H1 (cell line): ENCODE data around the gene RAD18. TPM values are rescaled to one million over a fixed set of nuclear protein-coding genes. Genes with fewer than 3 reads are reported as not detected.

Experiments used
- CTCF ChIA-PET: fragments of 300-600 bp; sonication (Branson Sonifier 250); formaldehyde crosslinking; loops from one replicate; lab custom pipeline; 2021; ENCODE audit not compliant: partially characterized antibody; lab: Charles Lee
- POLR2A ChIA-PET: fragments of 300-600 bp; sonication (Branson Sonifier 250); formaldehyde crosslinking; loops from one replicate; lab custom pipeline; 2021; ENCODE audit warnings: inconsistent platforms; ENCODE audit not compliant: partially characterized antibody; lab: Charles Lee
- DNase-seq, 2 experiments: peaks; one replicate each; pipeline versions ENCODE4 v3.0.0 to v3.0.0-alpha.2; 2010 to 2022; ENCODE audit warnings: low spot score in 2 of 2, low read depth in 1 of 2, mixed read lengths in 1 of 2
- FAIRE-seq: peaks from 2 replicates; lab custom pipeline; 2011; peaks lifted over from hg19 to GRCh38; lab: Jason Lieb, UNC
- H2AFZ ChIP-seq: 2 replicates; pipeline ENCODE4 v1.8.1; 2012; ENCODE audit warnings: low read length, inconsistent platforms
- H2AK5ac ChIP-seq: 2 replicates; pipeline ENCODE4 v1.6.1; 2013; ENCODE audit warnings: low read depth, low read length
- H2BK120ac ChIP-seq: replicated peaks from 2 replicates; pipeline ENCODE3; 2013; ENCODE audit warnings: low read depth, low read length, inconsistent platforms
- H2BK12ac ChIP-seq: 2 replicates; pipeline ENCODE4 v1.6.1; 2013; ENCODE audit warnings: low read depth, low read length
- H2BK15ac ChIP-seq: 2 replicates; pipeline ENCODE4 v1.6.1; 2013; ENCODE audit warnings: low read length
- H2BK20ac ChIP-seq: 2 replicates; pipeline ENCODE4 v1.6.1; 2013; ENCODE audit warnings: low read length
- H2BK5ac ChIP-seq: 2 replicates; pipeline ENCODE4 v1.6.1; 2013; ENCODE audit warnings: low read depth, low read length
- H3K14ac ChIP-seq: 2 replicates; pipeline ENCODE4 v1.6.1; 2013; ENCODE audit warnings: inconsistent platforms; ENCODE audit not compliant: insufficient read length
- H3K18ac ChIP-seq: 2 replicates; pipeline ENCODE4 v1.6.1; 2013; ENCODE audit warnings: low read length; ENCODE audit errors: extremely low read depth
- H3K23ac ChIP-seq: 2 replicates; pipeline ENCODE4 v1.6.1; 2013; ENCODE audit warnings: inconsistent platforms; ENCODE audit not compliant: insufficient read length
- H3K23me2 ChIP-seq: 2 replicates; pipeline ENCODE4 v1.6.1; 2013; ENCODE audit warnings: low read depth, low read length
- H3K27ac ChIP-seq: 2 replicates; pipeline ENCODE4 v1.6.1; 2011; ENCODE audit warnings: low read depth, low read length, inconsistent platforms
- H3K27me3 ChIP-seq, 4 experiments: replicated peaks in 1 of 4; 1 replicate in 1 of 4; 2 replicates in 3 of 4; pipeline versions ENCODE4 v1.6.1 to v1.8.1; 2011 to 2013; ENCODE audit warnings: low read length in 3 of 4, mild to moderate bottlenecking in 3 of 4, inconsistent platforms in 2 of 4, mixed read lengths in 2 of 4, moderate library complexity in 1 of 4; ENCODE audit not compliant: control insufficient read depth in 3 of 4, insufficient read depth in 3 of 4; ENCODE audit errors: extremely low read depth in 1 of 4
- H3K36me3 ChIP-seq, 4 experiments: 2 replicates each; pipeline versions ENCODE4 v1.6.1 to v1.8.1; 2011 to 2013; ENCODE audit warnings: mild to moderate bottlenecking in 4 of 4, low read length in 3 of 4, moderate library complexity in 2 of 4, control low read depth in 1 of 4, inconsistent platforms in 1 of 4; ENCODE audit not compliant: insufficient read depth in 4 of 4, control insufficient read depth in 2 of 4
- H3K4ac ChIP-seq: replicated peaks from 2 replicates; pipeline ENCODE3; 2013; ENCODE audit warnings: low read length, low read depth, mixed read lengths, inconsistent platforms; ENCODE audit not compliant: insufficient read length
- H3K4me1 ChIP-seq, 4 experiments: replicated peaks in 1 of 4; 1 replicate in 1 of 4; 2 replicates in 3 of 4; pipeline versions ENCODE4 v1.6.1 to v1.8.1; 2011 to 2013; ENCODE audit warnings: low read length in 3 of 4, inconsistent platforms in 2 of 4, mixed read lengths in 1 of 4; ENCODE audit not compliant: insufficient read depth in 4 of 4, control insufficient read depth in 3 of 4
- H3K4me2 ChIP-seq, 2 experiments: 2 replicates each; pipeline versions ENCODE4 v1.6.1 to v1.8.1; 2011 to 2013; ENCODE audit warnings: low read depth in 2 of 2, low read length in 2 of 2, control low read depth in 1 of 2, inconsistent platforms in 1 of 2, mild to moderate bottlenecking in 1 of 2; ENCODE audit not compliant: insufficient read depth in 1 of 2
- H3K4me3 ChIP-seq, 4 experiments: fragments of 200-600, 300-600 bp in 1 of 4; sonication (generic), shearing (Covaris generic), sonication (Bioruptor Twin) in 1 of 4; 2 replicates each; pipeline versions ENCODE4 v1.5.1 to v1.8.1; 2011 to 2016; ENCODE audit warnings: low read length in 4 of 4, low read depth in 3 of 4, control low read depth in 2 of 4, inconsistent platforms in 2 of 4, mild to moderate bottlenecking in 2 of 4, mixed read lengths in 1 of 4, moderate library complexity in 1 of 4; ENCODE audit not compliant: insufficient read depth in 2 of 4; ENCODE audit errors: extremely low read depth in 1 of 4
- H3K56ac ChIP-seq: replicated peaks from 2 replicates; pipeline ENCODE3; 2013; ENCODE audit warnings: low read depth, mild to moderate bottlenecking, mixed read lengths, low read length, inconsistent platforms; ENCODE audit not compliant: insufficient read length
- H3K79me1 ChIP-seq: 2 replicates; pipeline ENCODE4 v1.6.1; 2013; ENCODE audit warnings: low read depth, low read length, control low read depth
- H3K79me2 ChIP-seq, 2 experiments: 2 replicates each; pipeline versions ENCODE4 v1.6.1 to v1.8.1; 2012 to 2013; ENCODE audit warnings: low read length in 2 of 2, mild to moderate bottlenecking in 2 of 2, inconsistent platforms in 1 of 2; ENCODE audit not compliant: insufficient read depth in 2 of 2, control insufficient read depth in 1 of 2
- H3K9ac ChIP-seq, 4 experiments: replicated peaks in 1 of 4; 1 replicate in 1 of 4; 2 replicates in 3 of 4; pipeline versions ENCODE4 v1.6.1 to v1.8.1; 2011 to 2013; ENCODE audit warnings: low read depth in 3 of 4, low read length in 3 of 4, control low read depth in 2 of 4, mild to moderate bottlenecking in 2 of 4, moderate library complexity in 2 of 4, inconsistent platforms in 1 of 4; ENCODE audit errors: extremely low read depth in 1 of 4
- H3K9me3 ChIP-seq, 2 experiments: 2 replicates each; pipeline versions ENCODE4 v1.6.1 to v1.8.1; 2012 to 2013; ENCODE audit warnings: mild to moderate bottlenecking in 2 of 2, moderate library complexity in 2 of 2, control low read depth in 1 of 2, inconsistent platforms in 1 of 2, low read depth in 1 of 2, low read length in 1 of 2, mixed read lengths in 1 of 2; ENCODE audit not compliant: insufficient read depth in 2 of 2
- H4K20me1 ChIP-seq, 2 experiments: replicated peaks in 1 of 2; 2 replicates each; pipeline versions ENCODE3 to v1.8.1; 2011 to 2013; ENCODE audit warnings: inconsistent platforms in 2 of 2, low read length in 2 of 2, mild to moderate bottlenecking in 1 of 2; ENCODE audit not compliant: insufficient read depth in 2 of 2, control insufficient read depth in 1 of 2
- H4K5ac ChIP-seq: 2 replicates; pipeline ENCODE4 v1.6.1; 2013; ENCODE audit warnings: low read length, low read depth, mixed read lengths, inconsistent platforms; ENCODE audit not compliant: insufficient read length
- H4K8ac ChIP-seq: 2 replicates; pipeline ENCODE4 v1.8.0; 2013; ENCODE audit warnings: mild to moderate bottlenecking, moderate library complexity, low read length, inconsistent platforms; ENCODE audit not compliant: insufficient read depth; ENCODE audit errors: extremely low read depth
- H4K91ac ChIP-seq: replicated peaks from 2 replicates; pipeline ENCODE3; 2013; ENCODE audit warnings: low read length, mixed read lengths, inconsistent platforms; ENCODE audit not compliant: insufficient read length
- CHD1 ChIP-seq: IDR thresholded peaks from 2 replicates; pipeline ENCODE4 v1.6.1; 2012; ENCODE audit warnings: low read depth, low read length, improper control_type of control experiment
- SIX5 ChIP-seq: IDR thresholded peaks from 2 replicates; pipeline ENCODE4 v1.6.1; 2011; ENCODE audit warnings: mild to moderate bottlenecking, low read depth, low read length
- WGBS, 2 experiments: shearing (Covaris generic) in 1 of 2; methylation state at CpG; one replicate each; pipeline versions ENCODE4 v1.1.6 to v1.1.7; 2013 to 2015; ENCODE audit warnings: low lambda C conversion rate in 2 of 2, mixed read lengths in 2 of 2, inconsistent platforms in 1 of 2, low coverage in 1 of 2, missing lambda C conversion rate in 1 of 2; ENCODE audit not compliant: insufficient replicate concordance in 2 of 2, insufficient coverage in 1 of 2, insufficient read length in 1 of 2; ENCODE audit errors: extremely low coverage in 1 of 2, missing lambda C conversion rate in 1 of 2; 5-methylcytosine and 5-hydroxymethylcytosine counted together
- polyA plus RNA-seq, 7 experiments: library from polyadenylated mRNA; depleted of rRNA in 3 of 7; stranded (reverse) in 5 of 7; unstranded in 2 of 7; fragments of >200 nt in 5 of 7; fragments of 200-250 nt in 2 of 7; gene quantifications; 1 replicate in 5 of 7; 2 replicates in 1 of 7; 4 replicates in 1 of 7; pipeline versions ENCODE4 v1.2.1 to v1.2.3, GENCODE V29; 2011 to 2013; ENCODE audit warnings: missing spikeins in 2 of 7, mixed read lengths in 2 of 7
- total RNA-seq: library from RNA; stranded (reverse); fragmentation: NEBNext Ultra II Directional; extraction: Animal tissue kit (Norgen Biotek cat#: 25700); gene quantifications from 2 replicates; pipeline ENCODE4 v1.2.1, GENCODE V29; 2021

RAD18 gene
- total and polyA plus RNA-seq, 2 of the 8 experiments (the other 6 are each of a cell fraction or from before 2014, with no cell fraction given) = 13.0 to 23.2 TPM

- DNase-seq = no peak
- FAIRE-seq = no peak
- Histone ChIP-seq H4K20me1 (no peaks in the 10 kb centered on the region), H2AFZ (no peak overlapping the region), H2BK5ac (no peak overlapping the region), H3K27me3 (no peaks in the 10 kb centered on the region), H3K9me3 (no peaks in the 10 kb centered on the region), H3K4me3 (no peak overlapping the region), H2BK15ac (no peak overlapping the region), H4K8ac (no peak overlapping the region), H3K4ac (no peak overlapping the region), H2AK5ac (no peak overlapping the region), H3K79me2 (no peaks in the 10 kb centered on the region), H2BK12ac (no peak overlapping the region), H3K9ac (no peak overlapping the region), H3K23ac (no peak overlapping the region), H4K5ac (no peak overlapping the region), H3K4me1 (no peaks in the 10 kb centered on the region), H4K91ac (no peak overlapping the region), H3K56ac (no peak overlapping the region), H3K23me2 (no peaks in the 10 kb centered on the region), H3K36me3 (no peaks in the 10 kb centered on the region), H2BK120ac (no peak overlapping the region), H3K79me1 (no peaks in the 10 kb centered on the region), H3K14ac (no peak overlapping the region), H2BK20ac (no peak overlapping the region), H3K18ac (no peak overlapping the region), H3K4me2 (no peak overlapping the region), H3K27ac (no peak overlapping the region)
- CTCF ChIA-PET = interaction anchor here (1.5 to 1.9 kb wide), 2 partner anchors 87 to 143 kb away, joined by 3 to 5 read pairs; partner anchors contain the start of gene OXTR
- POLR2A ChIA-PET = no interaction called here
- WGBS, 2 experiments = 88% methylated on average over 10 of the region's 10 CpGs; no CpG with 5 or more reads in 1 of the 2 experiments
- TF ChIP-seq SIX5 (no peak), CHD1 (no peak)
These were observed 107.2 kb downstream of the RAD18 start for GRCh38 chr3:8856071-8856470.
